PC-9 (cell line): Measurements from ENCODE around the gene SUGT1.

Source experiments
- EZH2 ChIP-seq: fragments of 200-600 bp; sonication (generic); IDR thresholded peaks from 2 replicates; pipeline ENCODE4 v1.8.0; 2017; ENCODE audit warnings: antibody characterized with exemption, low read depth
- TF ChIP-seq, protein P1 (sequence below): fragments of 200-600 bp; sonication (generic); conservative IDR thresholded peaks from 2 replicates; pipeline ENCODE4 v1.6.1; 2017; ENCODE audit warnings: mixed run types, antibody characterized with exemption, mild to moderate bottlenecking, moderate library complexity

DNA sequence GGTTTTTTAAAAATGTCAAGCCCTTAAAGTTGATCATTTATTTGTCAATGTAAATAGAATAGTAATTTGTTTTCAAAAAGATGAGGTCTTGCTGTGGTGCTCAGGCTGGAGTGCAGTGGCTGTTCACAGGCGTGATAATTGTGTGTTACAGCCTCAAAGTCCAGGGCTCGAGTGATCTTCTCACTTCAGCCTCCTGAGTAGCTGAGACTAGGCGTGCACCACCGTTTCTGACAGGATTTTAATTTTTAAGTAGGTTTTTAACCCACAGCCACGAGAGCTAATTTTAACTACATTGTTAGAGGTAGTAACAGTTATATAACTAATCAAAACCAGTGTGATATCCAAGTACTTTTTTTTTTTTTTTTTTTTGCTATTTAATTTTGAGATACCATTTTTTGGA is 43.9 kb downstream of the SUGT1 start:
- TF ChIP-seq, protein P1, sequence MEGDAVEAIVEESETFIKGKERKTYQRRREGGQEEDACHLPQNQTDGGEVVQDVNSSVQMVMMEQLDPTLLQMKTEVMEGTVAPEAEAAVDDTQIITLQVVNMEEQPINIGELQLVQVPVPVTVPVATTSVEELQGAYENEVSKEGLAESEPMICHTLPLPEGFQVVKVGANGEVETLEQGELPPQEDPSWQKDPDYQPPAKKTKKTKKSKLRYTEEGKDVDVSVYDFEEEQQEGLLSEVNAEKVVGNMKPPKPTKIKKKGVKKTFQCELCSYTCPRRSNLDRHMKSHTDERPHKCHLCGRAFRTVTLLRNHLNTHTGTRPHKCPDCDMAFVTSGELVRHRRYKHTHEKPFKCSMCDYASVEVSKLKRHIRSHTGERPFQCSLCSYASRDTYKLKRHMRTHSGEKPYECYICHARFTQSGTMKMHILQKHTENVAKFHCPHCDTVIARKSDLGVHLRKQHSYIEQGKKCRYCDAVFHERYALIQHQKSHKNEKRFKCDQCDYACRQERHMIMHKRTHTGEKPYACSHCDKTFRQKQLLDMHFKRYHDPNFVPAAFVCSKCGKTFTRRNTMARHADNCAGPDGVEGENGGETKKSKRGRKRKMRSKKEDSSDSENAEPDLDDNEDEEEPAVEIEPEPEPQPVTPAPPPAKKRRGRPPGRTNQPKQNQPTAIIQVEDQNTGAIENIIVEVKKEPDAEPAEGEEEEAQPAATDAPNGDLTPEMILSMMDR, result no peak
- no peak for TF ChIP-seq EZH2
